CD4-positive, alpha-beta T cell treated with Interleukin-10 for 1 hour (primary cell): ENCODE measurements around the gene DYNLT5.
"Not testable (repeated sequence)": the region's sequence is repeated elsewhere in the genome, so short reads cannot be mapped to it uniquely, and the experiment has no call there.

Source experiments
- DNase-seq: peaks from one replicate; pipeline ENCODE4 v3.0.0-alpha.2; 2020

Gene DYNLT5

GRCh38 chr1:66751160-66751559 lies 1.1 kb upstream of the DYNLT5 start:
- no peak for DNase-seq

DNA sequence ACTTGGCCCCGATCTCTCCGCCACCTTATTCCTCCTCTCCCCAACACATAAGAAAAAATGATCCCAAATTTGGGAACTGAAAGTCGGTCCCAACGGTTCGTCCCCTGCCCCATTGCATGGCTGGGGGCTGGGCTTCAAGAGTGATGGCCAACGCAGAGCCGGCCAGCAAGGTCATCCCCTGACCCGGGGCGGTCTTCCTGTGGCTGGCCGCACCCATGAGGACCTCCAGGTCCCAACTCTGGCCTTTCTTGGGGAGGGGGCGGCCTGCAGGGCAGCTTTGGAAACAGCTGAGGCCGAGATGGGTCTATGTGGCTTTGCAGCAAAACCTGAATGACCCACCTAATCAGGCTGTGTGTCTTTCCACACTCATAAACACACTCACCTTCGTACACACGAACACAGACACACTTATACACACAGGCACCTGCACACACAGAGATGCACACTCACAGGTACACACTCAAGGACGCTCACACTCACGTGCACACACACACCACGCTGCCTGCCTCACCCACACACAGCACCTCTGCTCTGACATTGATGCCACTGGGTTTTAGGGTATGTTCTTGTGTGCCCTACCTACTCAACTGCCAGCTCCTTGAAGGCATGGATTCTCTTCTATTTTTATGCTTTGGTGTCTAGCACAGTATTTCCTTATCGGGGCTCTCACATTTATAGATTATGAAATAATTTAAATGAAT lies 562 bp downstream of the DYNLT5 start:
- DNase-seq, result no peak

GRCh38 chr1:66757722-66758240 lies 5.5 kb downstream of the DYNLT5 start:
- DNase-seq, result no peak

- DNase-seq, result no peak
Measured at GRCh38 chr1:66758241-66758755, 6.0 kb downstream of the DYNLT5 start.

DNA sequence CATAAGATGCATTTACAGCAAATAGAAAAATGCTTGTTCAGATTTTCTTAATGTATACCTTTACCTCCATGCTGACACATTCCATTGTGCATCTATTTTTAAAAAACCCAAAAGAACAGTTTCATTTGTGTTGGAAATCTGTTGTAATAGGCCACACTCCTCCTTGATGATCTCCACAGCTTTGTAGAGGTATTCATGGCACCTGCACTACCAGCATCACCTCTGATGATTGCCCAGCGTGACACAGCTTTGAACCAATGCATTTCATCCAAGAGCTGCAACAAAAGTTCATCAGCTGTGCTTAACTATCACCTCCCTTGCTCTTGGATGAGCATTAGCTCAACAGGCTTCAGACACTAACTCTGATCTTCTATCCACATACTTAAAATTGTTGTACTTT lies 8.2 kb downstream of the DYNLT5 start:
- DNase-seq, result no peak

DNA sequence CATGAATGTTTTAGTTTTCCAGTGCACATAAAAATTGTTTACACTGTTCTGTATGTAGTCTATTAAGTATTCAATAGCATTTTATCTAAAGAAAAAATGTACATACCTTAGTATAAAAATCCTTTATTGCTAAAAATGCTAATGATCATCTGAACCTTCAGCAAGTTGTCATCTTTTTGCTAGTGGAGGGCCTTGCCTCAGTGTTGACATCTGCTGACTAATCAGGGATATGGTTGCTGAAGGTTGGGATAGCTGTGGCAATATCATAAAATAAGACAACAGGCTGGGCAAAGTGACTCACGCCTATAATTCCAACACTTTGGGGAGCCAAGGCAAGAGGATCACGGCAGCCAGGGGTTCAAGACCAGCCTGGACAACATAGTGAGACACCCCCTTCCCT lies 9.0 kb downstream of the DYNLT5 start:
- DNase-seq, result no peak

- peak; percentile 68 for DNase-seq
Measured at GRCh38 chr1:66764994-66765578, 12.8 kb downstream of the DYNLT5 start.

DNA sequence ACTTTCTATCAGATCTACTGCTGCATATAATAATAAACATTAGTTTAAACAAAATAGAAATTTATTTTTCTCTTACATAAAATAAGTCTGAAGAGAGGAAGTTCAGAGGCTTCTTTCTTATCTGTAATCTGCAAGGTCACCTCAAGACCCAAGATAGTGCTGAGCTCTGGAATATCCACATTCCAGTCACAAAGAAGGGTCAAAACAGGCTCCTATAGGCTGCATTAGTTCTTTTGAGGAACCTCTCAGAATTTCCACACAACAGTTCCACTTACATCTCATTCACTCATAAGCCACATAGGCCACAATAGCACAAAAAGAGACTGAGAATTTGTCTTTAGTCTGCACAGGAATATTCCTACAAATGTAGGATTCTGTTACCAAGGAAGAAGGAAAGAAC lies 15.4 kb downstream of the DYNLT5 start:
- DNase-seq, result no peak

DNA sequence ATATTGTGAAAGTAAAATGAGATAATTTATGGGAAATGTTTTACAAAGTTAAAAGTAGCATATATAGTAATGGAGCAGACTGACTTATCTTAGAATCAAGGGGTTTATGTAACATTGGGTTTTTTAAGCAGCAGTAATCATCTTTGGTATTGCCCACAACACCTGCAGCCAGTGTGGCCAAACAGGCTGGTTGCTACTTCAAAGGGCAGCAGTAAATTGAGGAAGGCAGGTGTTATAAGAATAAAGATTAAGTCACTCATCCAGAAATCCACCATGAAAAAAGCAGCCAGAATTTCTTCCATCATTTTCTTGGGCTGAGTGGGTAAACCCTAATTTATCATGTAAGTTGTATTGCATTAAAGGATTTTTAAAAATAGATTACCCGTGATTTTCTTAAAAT lies 16.7 kb downstream of the DYNLT5 start:
- no peak for DNase-seq

GRCh38 chr1:66769512-66770229 lies 17.4 kb downstream of the DYNLT5 start:
- peak; percentile 55 for DNase-seq

DNA sequence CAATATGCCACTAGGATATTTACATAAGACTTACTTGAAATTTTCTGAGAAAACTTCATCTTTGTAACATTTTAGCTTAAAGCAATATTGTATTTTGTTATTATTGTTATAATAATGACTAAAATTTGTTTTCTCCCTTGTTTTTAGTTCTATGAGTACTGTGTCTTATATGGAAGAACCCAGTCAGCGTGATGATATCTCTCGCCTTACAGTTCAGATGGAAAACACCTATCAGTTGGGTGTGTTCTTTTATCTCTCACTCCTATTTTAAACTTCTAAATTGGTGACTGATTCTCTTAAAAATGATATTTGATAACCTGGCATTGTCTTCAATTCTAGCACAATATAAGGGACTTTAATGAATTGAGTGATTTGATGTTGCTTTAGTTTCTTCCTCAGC lies 18.0 kb downstream of the DYNLT5 start:
- DNase-seq, result no peak

- no peak for DNase-seq
Measured at GRCh38 chr1:66770694-66771093, 18.4 kb downstream of the DYNLT5 start.

DNA sequence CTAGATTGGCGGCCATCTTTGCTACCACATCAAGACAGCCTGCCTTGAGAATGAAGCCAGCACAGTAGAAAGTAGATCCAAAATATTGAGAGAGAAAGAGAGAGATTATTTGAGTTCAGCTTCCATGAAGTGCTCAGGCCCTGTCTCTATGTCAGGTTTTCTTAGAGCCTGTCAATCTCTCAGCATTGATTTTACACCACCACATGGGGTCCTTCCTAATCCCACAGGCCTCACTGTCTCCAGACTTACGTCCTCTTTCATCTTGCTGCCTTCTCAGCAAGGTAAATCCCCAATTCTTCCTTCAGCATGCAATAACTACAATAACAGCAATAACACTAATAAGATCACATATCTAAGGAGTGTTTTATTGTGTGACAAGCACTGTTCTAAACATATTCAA lies 21.0 kb downstream of the DYNLT5 start:
- no peak for DNase-seq

- no peak for DNase-seq
Measured at GRCh38 chr1:66774438-66774837, 22.2 kb downstream of the DYNLT5 start.

DNA sequence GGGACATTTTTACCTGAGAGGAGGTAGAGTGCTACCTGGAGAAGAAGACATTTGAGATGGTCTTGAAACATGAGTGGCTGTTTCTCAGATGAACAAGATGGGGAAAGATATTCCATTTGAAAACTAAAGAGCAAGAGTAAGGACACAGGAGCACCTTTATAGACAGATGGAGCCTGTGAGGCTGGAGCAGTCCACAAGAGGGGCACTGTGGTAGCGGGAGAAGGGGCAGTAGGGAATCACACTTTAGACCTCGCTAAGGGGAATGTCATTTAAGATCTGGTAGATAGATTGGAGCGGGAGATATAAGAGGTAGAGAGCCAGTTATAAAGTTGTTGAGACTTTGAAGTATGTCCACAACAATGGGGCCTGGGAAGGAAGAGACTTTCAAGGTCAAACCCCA lies 23.4 kb downstream of the DYNLT5 start:
- no peak for DNase-seq

GRCh38 chr1:66777831-66778230 lies 25.6 kb downstream of the DYNLT5 start:
- no peak for DNase-seq

DNA sequence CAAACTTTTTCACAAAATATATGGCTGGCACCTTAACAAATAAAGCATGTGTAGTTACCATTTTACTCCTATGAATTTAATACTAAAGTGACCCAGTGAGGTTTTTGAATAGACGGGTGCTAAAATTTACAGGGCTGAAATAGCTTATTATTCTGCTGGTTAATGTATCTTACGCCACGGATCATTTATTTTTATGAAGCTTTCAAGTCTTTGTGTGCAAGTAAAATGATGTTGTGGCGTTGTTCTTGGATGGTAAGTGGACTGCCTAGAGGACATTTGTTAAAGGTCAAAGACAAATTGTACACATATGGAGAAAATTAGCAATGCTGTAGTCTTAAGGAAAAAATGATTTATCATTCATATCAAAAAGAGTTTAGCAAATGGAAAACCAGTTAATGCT lies 26.0 kb downstream of the DYNLT5 start:
- DNase-seq, result no peak

DNA sequence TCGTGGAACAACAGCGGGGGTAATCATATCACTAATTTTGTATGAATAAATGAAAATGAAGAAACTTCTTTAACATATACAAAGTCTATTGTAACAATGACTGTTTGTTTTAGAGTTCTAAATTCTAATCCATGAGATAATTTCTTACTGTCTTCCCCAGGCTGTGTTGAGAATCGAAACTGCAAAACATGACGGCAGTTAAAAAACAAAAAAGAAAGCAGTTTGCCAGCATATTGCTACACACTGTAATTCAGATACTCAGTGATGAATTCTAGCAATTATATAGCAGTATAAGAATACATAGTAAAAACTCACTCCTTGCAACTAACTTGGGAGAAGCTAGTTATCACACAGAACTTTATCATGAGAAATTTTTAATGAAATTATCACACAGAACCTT lies 26.7 kb downstream of the DYNLT5 start:
- no peak for DNase-seq

DNA sequence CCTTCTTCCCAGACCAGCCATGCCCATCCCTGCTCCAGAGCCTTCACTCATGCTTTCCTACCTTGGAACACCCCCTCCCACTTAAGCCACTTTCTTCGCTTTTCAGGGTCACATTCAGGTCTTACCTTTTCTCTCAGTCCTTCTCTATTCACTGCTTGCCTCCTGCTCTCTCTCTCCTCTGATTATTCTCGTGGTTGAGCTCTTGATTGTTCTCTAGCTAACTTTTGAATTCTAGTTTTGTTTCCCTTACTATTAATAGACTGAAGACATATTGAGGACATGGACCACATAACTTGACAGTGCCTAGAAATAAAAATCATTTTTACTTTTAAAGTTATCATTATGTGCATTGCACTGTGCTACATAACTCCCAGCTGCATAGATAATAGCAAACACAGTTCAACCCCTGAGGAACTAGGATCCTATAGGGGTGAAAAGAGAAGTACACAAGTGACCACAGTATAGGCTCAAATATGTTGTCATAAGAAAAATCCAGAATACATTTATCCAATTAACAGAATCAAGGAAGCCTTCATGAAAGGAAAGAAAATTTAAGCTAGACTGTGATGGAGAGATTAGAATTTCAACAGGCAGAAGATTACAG lies 27.3 kb downstream of the DYNLT5 start:
- DNase-seq, result no peak

- DNase-seq, result not testable (repeated sequence)
Measured at GRCh38 chr1:66785800-66786199, 33.5 kb downstream of the DYNLT5 start.

- DNase-seq, result no peak
Measured at GRCh38 chr1:66787641-66788040, 35.4 kb downstream of the DYNLT5 start.

GRCh38 chr1:66788231-66788939 lies 36.1 kb downstream of the DYNLT5 start:
- peak; percentile 54 for DNase-seq
